ENCODE measurements around the gene SIAH1. TPM values are rescaled to one million over a fixed set of nuclear protein-coding genes. Genes with fewer than 3 reads are reported as not detected.
"Not testable (repeated sequence)": the region's sequence is repeated elsewhere in the genome, so short reads cannot be mapped to it uniquely, and the experiment has no call there.

The SIAH1 gene
- total RNA-seq, 1 donor from 2014 or later: 60.0 TPM

- Histone ChIP-seq H3K4me3 (ENCODE audit: low read depth, low read length) (no peak overlapping the region), H3K27me3 (ENCODE audit: control insufficient read depth, insufficient read depth, low read length) (no peaks in the 10 kb centered on the region), H3K36me3 (ENCODE audit: control insufficient read depth, insufficient read depth, low read length) (peaks cover 5% of the 10 kb centered on the region)
- peak; percentile 48 for DNase-seq (ENCODE audit: low read depth)
- no peak for FAIRE-seq
- TF ChIP-seq CTCF (IDR thresholded peaks at IDR 0.05; ENCODE audit: insufficient read depth, low read length, severe bottlenecking): no peak
Observed at GRCh38 chr16:48317614-48318315, 67.4 kb downstream of the SIAH1 start.

GRCh38 chr16:48317026-48317425 is 68.2 kb downstream of the SIAH1 start:
- TF ChIP-seq CTCF (IDR thresholded peaks at IDR 0.05; ENCODE audit: insufficient read depth, low read length, severe bottlenecking): no peak
- Histone ChIP-seq H3K4me3 (ENCODE audit: low read depth, low read length) (no peak overlapping the region), H3K36me3 (ENCODE audit: control insufficient read depth, insufficient read depth, low read length) (peaks cover 7% of the 10 kb centered on the region), H3K27me3 (ENCODE audit: control insufficient read depth, insufficient read depth, low read length) (no peaks in the 10 kb centered on the region)
- FAIRE-seq (no peak), DNase-seq (ENCODE audit: low read depth) (no peak)

GRCh38 chr16:48313905-48314304 is 71.3 kb downstream of the SIAH1 start:
- H3K4me3 ChIP-seq (ENCODE audit: low read depth, low read length); FAIRE-seq; H3K27me3 ChIP-seq (ENCODE audit: control insufficient read depth, insufficient read depth, low read length); H3K36me3 ChIP-seq (ENCODE audit: control insufficient read depth, insufficient read depth, low read length); DNase-seq (ENCODE audit: low read depth): not testable (repeated sequence)

GRCh38 chr16:48310908-48311641 is 74.1 kb downstream of the SIAH1 start:
- DNase-seq (ENCODE audit: low read depth) (no peak), FAIRE-seq (no peak)
- no peak for TF ChIP-seq CTCF (IDR thresholded peaks at IDR 0.05; ENCODE audit: insufficient read depth, low read length, severe bottlenecking)
- H3K4me3 ChIP-seq (ENCODE audit: low read depth, low read length): no peak overlapping the region
- peaks cover 10% of the 10 kb centered on the region for H3K36me3 ChIP-seq (ENCODE audit: control insufficient read depth, insufficient read depth, low read length)
- H3K27me3 ChIP-seq (ENCODE audit: control insufficient read depth, insufficient read depth, low read length): no peaks in the 10 kb centered on the region

Other genes with a start within 250 kb of the SIAH1 start
- gene ABCC12, start 229.4 kb downstream of the SIAH1 start, total RNA-seq: not detected in 2 replicates
- gene LONP2, start 141.1 kb downstream of the SIAH1 start, total RNA-seq: 37.8 and 41.9 TPM in 2 replicates
- gene ABCC11, start 137.9 kb downstream of the SIAH1 start, total RNA-seq: 0.13 and 0.26 TPM in 2 replicates
- 18.8 and 20.8 TPM in 2 replicates for gene N4BP1, start 224.8 kb upstream of the SIAH1 start, total RNA-seq